Ectodermal cell (in vitro differentiated cells): ENCODE results near the gene IFIT3.
"Not testable (repeated sequence)": the region's sequence is repeated elsewhere in the genome, so short reads cannot be mapped to it uniquely, and the experiment has no call there.

Experiments
- H3K27ac ChIP-seq: 2 replicates; pipeline ENCODE4 v1.7.0; 2013; ENCODE audit warnings: mild to moderate bottlenecking, low read depth, low read length; ENCODE audit not compliant: insufficient read depth, poor library complexity, severe bottlenecking
- H3K27me3 ChIP-seq: 2 replicates; pipeline ENCODE4 v1.7.0; 2013; ENCODE audit warnings: mild to moderate bottlenecking, low read length; ENCODE audit not compliant: insufficient read depth, control insufficient read depth, poor library complexity, severe bottlenecking
- H3K36me3 ChIP-seq: one replicate; pipeline ENCODE4 v1.7.0; 2013; ENCODE audit warnings: low read length; ENCODE audit not compliant: control insufficient read depth, insufficient read depth
- H3K4me1 ChIP-seq: one replicate; pipeline ENCODE4 v1.7.0; 2013; ENCODE audit warnings: low read length; ENCODE audit not compliant: control insufficient read depth, insufficient read depth
- H3K4me3 ChIP-seq: 2 replicates; pipeline ENCODE4 v1.7.0; 2013; ENCODE audit warnings: low read depth, low read length, control low read depth; ENCODE audit not compliant: insufficient read depth
- H3K9me3 ChIP-seq: 2 replicates; pipeline ENCODE4 v1.7.0; 2013; ENCODE audit warnings: mild to moderate bottlenecking, low read length, moderate library complexity; ENCODE audit not compliant: control insufficient read depth
- WGBS, 2 experiments: methylation state at CpG; one replicate each; pipeline ENCODE4 v1.1.7; 2013; ENCODE audit warnings: missing lambda C conversion rate in 2 of 2; 5-methylcytosine and 5-hydroxymethylcytosine counted together

Gene IFIT3

GRCh38 chr10:89285303-89285702 lies 42.5 kb upstream of the IFIT3 start:
- H3K36me3 ChIP-seq, H3K27ac ChIP-seq, H3K4me3 ChIP-seq, H3K27me3 ChIP-seq, H3K9me3 ChIP-seq: not testable (repeated sequence)
- H3K4me1 ChIP-seq = peaks cover 13% of the 10 kb centered on the region
- 95% methylated on average over 4 of the region's 4 CpGs for WGBS, 2 experiments

- no peaks in the 10 kb centered on the region for H3K9me3 ChIP-seq
- H3K36me3 ChIP-seq = no peaks in the 10 kb centered on the region
- no peak overlapping the region for H3K4me3 ChIP-seq
- no peaks in the 10 kb centered on the region for H3K27me3 ChIP-seq
- no peak overlapping the region for H3K27ac ChIP-seq
- WGBS, 2 experiments = 84 to 86% methylated on average over 3 of the region's 3 CpGs
- no peaks in the 10 kb centered on the region for H3K4me1 ChIP-seq
Observed at GRCh38 chr10:89294721-89295239, 33.0 kb upstream of the IFIT3 start.

- WGBS, 2 experiments = 80% methylated on average over 1 of the region's 1 CpG; no CpG with 5 or more reads in 1 of the 2 experiments
- no peak overlapping the region for H3K4me3 ChIP-seq
- H3K27ac ChIP-seq = no peak overlapping the region
- H3K9me3 ChIP-seq = no peaks in the 10 kb centered on the region
- H3K4me1 ChIP-seq = no peaks in the 10 kb centered on the region
- H3K36me3 ChIP-seq = no peaks in the 10 kb centered on the region
- H3K27me3 ChIP-seq = no peaks in the 10 kb centered on the region
Observed at GRCh38 chr10:89295597-89295996, 32.2 kb upstream of the IFIT3 start.

DNA sequence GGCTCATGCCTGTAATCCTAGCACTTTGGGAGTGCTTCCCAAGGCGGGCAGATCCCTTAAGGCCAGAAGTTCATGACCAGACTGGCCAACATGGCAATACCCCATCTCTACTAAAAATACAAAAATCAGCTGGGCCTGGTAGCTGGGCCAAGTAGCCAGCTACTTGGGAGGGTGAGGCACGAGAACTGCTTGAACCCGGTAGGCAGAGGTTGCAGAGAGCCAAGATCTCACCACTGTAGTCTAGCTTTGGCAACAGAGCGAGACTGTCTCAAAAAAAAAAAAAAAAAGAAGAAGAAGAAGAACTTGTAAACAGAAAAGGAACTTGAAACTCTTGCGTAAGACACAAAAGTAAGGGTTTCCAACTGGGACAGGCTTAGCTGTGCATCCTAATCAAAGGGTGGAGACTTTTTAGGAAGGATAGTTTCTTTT lies 31.6 kb upstream of the IFIT3 start:
- Histone ChIP-seq H3K9me3 (no peaks in the 10 kb centered on the region), H3K36me3 (no peaks in the 10 kb centered on the region), H3K4me3 (no peak overlapping the region), H3K4me1 (no peaks in the 10 kb centered on the region), H3K27me3 (no peaks in the 10 kb centered on the region), H3K27ac (no peak overlapping the region)
- WGBS, 2 experiments = 90 to 94% methylated on average over 5 of the region's 5 CpGs

- Histone ChIP-seq H3K36me3 (no peaks in the 10 kb centered on the region), H3K9me3 (no peaks in the 10 kb centered on the region), H3K27ac (no peak overlapping the region), H3K4me1 (no peaks in the 10 kb centered on the region), H3K4me3 (no peak overlapping the region), H3K27me3 (no peaks in the 10 kb centered on the region)
- WGBS, 2 experiments = 93 to 98% methylated on average over 4 of the region's 4 CpGs
Observed at GRCh38 chr10:89297356-89297755, 30.4 kb upstream of the IFIT3 start.

DNA sequence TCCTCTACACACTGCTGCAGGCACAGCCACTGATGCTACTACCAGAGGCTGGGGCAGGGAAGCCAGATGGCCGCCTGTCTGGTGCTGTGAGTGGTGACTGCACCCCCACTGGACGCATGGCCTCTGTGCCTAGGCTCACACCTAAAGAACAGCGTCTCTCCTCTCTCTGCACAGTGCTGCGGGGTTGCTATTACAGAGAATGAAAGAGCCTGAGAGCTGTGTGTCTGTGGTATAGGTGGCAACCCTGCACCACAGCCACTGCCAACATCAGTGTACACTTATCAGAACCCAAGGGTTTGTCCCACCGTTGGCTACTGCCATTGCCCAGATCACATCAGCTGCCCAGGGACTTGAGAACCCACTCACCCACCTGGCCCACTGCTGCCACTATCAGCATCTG lies 30.0 kb upstream of the IFIT3 start:
- H3K27me3 ChIP-seq = no peaks in the 10 kb centered on the region
- no peaks in the 10 kb centered on the region for H3K4me1 ChIP-seq
- H3K9me3 ChIP-seq = no peaks in the 10 kb centered on the region
- H3K36me3 ChIP-seq = no peaks in the 10 kb centered on the region
- H3K27ac ChIP-seq = no peak overlapping the region
- WGBS, 2 experiments = 96 to 97% methylated on average over 4 to 5 of the region's 5 CpGs
- no peak overlapping the region for H3K4me3 ChIP-seq

DNA sequence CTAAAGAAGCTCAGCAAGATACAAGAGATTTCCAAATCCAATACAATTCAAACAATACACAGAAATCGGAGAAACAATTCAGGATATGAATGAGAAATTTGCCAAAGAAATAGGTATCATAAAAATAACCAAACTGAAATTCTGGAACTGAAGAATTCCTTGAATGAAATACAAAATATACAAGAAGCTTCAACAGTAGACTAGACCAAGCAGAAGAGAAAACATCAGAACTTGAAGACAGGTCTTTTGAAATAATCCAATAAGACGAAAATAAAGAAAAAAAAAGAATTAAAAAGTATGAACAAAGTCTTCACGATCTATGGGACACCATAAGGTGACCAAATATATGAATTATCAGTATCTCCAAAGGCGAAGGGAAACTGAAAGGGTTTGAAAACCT lies 28.8 kb upstream of the IFIT3 start:
- Histone ChIP-seq H3K27ac (no peak overlapping the region), H3K27me3 (no peaks in the 10 kb centered on the region), H3K9me3 (no peaks in the 10 kb centered on the region), H3K36me3 (no peaks in the 10 kb centered on the region), H3K4me3 (no peak overlapping the region), H3K4me1 (no peaks in the 10 kb centered on the region)
- 96 to 100% methylated on average over 2 to 4 of the region's 4 CpGs for WGBS, 2 experiments

- no peaks in the 10 kb centered on the region for H3K27me3 ChIP-seq
- H3K9me3 ChIP-seq = no peaks in the 10 kb centered on the region
- H3K4me1 ChIP-seq = no peaks in the 10 kb centered on the region
- no peak overlapping the region for H3K27ac ChIP-seq
- H3K4me3 ChIP-seq = no peak overlapping the region
- WGBS, 2 experiments = 86 to 88% methylated on average over 2 of the region's 2 CpGs
- no peaks in the 10 kb centered on the region for H3K36me3 ChIP-seq
Observed at GRCh38 chr10:89301232-89301631, 26.6 kb upstream of the IFIT3 start.

DNA sequence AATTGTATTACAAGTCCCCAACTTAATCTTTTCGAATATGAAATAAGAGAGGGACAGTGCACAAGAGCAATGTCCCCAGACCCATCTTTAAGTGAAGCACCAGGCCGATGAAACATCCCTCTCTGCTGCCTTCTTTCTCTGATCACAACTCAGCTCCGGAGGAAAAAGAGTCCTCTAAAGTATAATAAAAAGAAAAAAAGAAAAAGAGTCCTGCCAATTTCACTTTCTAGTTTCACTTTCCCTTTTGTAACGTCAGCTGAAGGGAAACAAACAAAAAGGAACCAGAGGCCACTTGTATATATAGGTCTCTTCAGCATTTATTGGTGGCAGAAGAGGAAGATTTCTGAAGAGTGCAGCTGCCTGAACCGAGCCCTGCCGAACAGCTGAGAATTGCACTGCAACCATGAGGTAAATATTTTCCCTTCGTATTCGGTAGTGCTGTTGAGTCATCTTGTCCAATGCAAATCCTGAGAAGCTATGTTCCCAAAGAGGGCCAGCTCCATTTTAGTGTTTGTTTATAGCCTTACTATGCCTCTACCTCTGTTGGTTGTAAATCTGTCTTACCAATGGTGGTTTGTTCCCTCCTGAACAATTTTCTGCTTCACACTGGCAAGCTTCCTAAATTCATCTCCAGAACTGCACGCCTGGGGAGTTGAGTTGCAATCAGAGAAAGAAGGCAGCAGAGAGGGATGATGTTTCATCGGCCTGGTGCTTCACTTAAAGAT lies 25.9 kb upstream of the IFIT3 start, which contains the start of gene IFIT2:
IFIT2 (plus strand) TSS at position 326 of the 725 bp plus-strand sequence; CDS start at position 404, 78 bp downstream.
- Histone ChIP-seq H3K36me3 (no peaks in the 10 kb centered on the region), H3K4me3 (no peak within 1 kb of the TSS), H3K27ac (no peak within 1 kb of the TSS), H3K4me1 (no peaks in the 10 kb centered on the region), H3K9me3 (no peaks in the 10 kb centered on the region), H3K27me3 (no peaks in the 10 kb centered on the region)
- WGBS, 2 experiments = 82 to 84% methylated on average over 8 to 9 of the region's 10 CpGs

GRCh38 chr10:89302625-89303024 lies 25.2 kb upstream of the IFIT3 start:
- H3K4me1 ChIP-seq = no peaks in the 10 kb centered on the region
- no peaks in the 10 kb centered on the region for H3K27me3 ChIP-seq
- WGBS, 2 experiments = 77 to 81% methylated on average over 2 to 3 of the region's 3 CpGs
- H3K9me3 ChIP-seq = no peaks in the 10 kb centered on the region
- H3K36me3 ChIP-seq = no peaks in the 10 kb centered on the region
- H3K27ac ChIP-seq = no peak overlapping the region
- H3K4me3 ChIP-seq = no peak overlapping the region
